ENCODE results near the gene SETDB2.

SETDB2 gene

DNA sequence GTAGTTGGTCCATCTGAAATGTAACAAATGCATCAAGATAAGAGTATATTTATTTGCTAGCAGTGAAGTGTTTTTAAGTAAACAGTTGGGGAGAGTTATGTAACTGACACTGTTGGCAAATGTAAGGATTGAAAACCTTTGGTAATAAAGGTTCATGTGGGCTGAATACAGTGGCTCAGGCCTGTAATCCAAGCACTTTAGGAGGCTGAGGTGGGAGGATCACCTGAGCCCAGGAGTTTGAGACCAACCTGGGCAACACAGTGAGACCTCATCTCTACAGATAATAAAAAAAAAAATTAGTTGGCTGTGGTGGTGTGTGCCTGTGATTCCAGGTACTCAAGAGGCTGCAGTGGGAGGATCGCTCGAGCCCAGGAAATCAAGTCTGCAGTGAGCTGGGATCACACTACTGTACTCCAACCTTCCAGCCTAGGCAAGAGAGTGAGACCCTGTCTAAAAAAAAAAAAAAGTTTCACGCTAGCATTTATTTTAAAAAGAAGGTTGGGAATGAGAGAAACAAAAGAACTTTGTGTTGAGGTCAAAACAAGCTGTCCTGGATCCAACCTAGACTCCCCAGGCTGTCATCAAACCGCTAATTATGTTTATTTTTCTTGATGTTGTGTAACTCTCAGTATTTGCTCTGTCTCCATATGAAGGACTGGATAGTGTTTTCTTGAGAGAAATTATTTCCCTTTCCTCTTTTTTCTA, 20.7 kb downstream of the SETDB2 start:
- no peak for DNase-seq (ENCODE audit: low read depth in 1 of 2, low spot score in 1 of 2)

DNA sequence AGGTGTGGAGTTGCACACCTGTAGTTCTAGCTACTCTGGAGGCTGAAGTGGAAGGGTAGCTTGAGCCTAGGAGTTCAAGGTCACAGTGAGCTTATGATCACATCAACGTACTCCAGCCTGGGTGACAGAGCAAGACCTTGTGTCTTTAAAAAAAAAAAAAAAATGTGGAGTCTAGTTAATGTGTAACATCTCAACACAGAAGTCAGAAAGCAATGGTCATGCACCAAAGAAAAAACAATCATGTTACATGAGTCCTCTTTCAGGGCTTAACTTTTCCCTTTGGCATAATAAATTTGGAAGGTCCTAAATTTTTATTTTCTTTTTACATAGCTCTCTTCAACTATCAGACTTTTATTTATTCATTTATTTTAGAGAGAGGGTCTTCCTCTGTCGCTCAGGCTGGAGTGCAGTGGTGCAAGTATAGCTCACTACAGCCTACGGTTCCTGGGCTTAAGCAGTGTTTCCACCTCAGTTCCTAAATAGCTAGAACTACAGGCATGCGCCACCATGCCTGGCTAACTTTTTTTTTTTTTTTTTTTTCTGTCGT, 22.3 kb downstream of the SETDB2 start:
- no peak for DNase-seq (ENCODE audit: low read depth in 1 of 2, low spot score in 1 of 2)

DNA sequence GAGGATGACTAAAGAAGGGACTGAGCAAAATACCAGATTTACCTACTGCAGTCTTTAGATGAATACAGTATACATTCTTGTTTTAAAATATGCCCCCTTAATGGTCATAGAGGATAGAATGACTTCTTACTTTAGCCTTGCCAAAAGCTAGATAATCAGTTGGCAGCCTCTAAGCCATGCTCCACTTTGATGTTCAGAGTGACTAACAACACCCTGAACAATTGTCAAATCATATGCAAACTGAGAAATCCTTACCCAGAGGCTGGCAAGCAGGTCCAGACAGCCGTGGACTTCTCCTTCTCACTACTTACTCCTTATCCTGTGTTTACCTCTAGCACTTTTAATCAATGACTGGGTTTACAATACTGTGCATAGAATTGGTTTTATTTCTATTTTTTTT, 28.1 kb downstream of the SETDB2 start:
- DNase-seq (ENCODE audit: low read depth in 1 of 2, low spot score in 1 of 2): no peak

DNA sequence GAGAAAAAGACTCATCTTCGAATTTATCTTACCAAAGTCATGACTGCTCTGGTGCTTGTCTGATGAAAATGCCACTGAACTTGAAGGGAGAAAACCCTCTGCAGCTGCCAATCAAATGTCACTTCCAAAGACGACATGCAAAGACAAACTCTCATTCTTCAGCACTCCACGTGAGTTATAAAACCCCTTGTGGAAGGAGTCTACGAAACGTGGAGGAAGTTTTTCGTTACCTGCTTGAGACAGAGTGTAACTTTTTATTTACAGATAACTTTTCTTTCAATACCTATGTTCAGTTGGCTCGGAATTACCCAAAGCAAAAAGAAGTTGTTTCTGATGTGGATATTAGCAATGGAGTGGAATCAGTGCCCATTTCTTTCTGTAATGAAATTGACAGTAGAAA, 32.5 kb downstream of the SETDB2 start:
- DNase-seq (ENCODE audit: low read depth in 1 of 2, low spot score in 1 of 2): no peak

DNA sequence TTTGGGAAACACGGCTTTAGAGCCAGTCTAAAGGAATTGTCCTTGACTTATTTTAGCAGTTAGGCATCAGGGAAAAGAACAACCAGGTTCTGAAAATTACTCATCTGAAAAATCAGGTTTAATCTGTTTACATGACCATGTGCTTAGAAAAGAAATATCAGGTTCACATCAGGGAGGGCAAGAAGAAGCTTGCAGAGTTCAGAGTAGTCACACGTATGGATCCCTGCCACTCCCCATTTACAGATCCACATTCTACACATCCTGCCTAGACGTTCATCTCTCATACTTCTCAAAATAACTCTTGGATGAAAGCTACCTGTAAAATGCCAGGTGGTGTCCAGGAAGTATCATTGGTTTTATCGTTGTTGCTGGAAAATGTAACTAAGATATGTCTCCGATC, 37.7 kb downstream of the SETDB2 start:
- DNase-seq (ENCODE audit: low read depth in 1 of 2, low spot score in 1 of 2): no peak

DNA sequence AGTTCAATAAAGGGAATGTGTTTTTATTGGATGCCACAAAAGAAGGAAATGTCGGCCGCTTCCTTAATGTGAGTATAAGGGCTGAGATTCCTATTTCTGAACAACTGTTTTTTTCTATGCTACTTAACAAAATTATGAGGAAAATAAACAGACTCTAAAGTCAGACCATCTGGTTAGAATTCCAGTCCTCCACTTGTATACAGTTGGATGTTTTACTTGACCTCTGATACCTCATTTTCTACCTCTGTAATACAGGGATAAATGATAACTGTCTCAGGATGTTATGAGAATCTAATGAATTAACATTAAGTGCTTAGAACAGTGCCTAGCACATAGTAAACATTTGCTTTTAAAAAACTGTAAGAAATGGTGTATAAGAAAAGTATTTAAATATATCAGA, 44.5 kb downstream of the SETDB2 start:
- DNase-seq (ENCODE audit: low read depth in 1 of 2, low spot score in 1 of 2): no peak

DNA sequence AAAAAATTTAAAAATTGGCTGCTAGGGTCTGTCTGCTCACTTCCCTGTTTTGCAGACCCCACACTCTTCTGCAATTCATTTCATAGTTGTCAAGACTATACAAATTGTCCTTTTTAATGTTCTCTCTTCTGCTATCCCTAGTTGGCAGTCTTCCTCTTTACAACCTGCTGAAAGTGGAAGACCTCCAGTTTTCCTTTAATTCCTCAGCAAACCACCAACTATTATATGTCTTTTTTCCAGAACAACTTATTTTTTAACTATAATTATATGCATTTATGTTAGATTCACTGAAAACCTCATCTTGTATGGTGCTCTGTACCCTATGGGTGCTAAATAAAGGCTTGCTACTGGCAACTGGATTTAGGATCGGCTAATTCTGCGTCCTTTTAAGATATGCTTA, 50.6 kb downstream of the SETDB2 start:
- DNase-seq (ENCODE audit: low read depth in 1 of 2, low spot score in 1 of 2): no peak

DNA sequence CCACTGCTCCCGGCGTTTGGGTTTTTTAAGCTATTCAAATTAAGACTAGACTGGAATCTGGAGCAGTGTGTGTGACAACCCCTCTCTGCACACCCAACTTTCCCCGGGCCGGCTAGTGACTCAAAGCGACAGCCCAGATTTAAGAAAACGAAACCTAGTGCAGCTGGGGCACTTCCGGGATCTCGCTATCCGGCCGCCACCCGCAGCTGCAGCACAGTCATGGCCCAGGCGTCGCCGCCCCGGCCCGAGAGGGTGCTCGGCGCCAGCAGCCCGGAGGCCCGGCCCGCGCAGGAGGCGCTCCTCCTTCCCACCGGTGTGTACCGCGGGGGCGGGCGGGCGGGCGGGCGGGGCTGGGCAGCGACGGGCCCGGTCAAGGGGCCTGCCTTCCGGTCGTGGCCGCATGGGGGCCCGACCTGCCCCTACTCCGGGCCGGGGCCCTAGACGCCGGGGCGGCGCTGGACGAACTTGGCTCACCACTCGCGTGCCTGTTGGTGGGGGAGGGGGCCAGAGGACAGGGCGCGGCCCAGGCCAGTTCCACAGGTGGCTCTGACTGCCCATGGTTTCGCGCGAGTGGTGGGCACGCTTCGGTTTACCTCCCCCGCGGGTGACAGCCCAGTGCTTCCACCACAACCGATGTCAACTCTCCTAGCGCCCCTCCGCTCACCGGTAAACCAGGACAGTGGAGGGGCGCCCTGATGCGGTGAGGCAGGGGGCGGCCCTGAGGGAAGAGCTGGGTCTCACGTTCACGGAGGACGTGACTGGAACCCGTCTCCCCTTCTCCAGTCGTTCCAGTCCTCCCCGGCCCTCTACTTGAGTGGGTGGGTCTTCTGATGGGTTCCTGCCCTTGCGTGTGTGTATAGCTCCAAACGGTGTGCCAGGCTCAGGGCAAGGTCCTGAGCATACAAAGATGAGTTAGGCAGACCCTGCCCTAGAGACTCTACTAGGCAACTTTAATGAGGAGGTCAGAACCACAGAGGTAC, 52.0 kb downstream of the SETDB2 start, which contains the start of gene PHF11:
Gene PHF11 (plus strand): TSS at position 171 of the 980 bp plus-strand sequence. CDS start 49 bp downstream, at position 220.
- DNase-seq (ENCODE audit: low read depth in 1 of 2, low spot score in 1 of 2): peak; percentile 69 to 86

DNA sequence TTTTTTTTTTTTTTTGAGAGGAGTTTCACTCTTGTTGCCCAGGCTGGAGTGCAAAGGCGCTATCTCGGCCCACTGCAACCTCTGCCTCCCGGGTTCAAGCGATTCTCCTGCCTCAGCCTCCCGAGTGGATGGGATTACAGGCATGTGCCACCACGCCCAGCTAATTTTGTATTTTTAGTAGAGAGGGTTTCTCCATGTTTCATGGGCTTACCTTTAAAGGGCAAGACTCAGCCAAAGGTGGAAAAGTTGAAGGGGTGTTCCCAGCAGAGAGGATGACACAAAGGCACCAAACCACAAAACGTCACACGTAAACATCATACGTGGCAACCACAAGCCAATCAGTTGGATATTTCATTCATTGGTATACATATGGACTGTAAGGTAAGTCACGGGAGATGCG, 52.8 kb downstream of the SETDB2 start:
- DNase-seq (ENCODE audit: low read depth in 1 of 2, low spot score in 1 of 2): peak; percentile 12 to 49

DNA sequence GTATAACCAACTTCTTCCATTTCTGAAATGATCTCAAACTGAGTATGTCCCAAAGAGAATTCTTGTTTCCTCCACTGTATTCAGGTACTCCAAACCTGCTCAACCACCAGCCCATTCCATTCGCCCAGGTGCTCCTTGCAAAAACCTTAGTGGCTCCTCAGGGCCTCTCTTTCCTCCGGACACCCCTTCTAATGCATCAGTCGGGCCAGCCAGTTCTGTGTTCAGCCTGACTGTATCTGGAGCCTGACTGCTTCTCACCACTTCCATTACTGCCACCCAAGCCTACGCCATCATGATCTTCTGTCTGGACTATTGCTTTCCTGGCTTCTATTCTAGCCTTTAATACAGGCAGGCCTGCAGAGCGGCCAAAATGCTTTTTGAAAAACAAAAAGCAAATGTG, 53.2 kb downstream of the SETDB2 start:
- DNase-seq (ENCODE audit: low read depth in 1 of 2, low spot score in 1 of 2): no peak

DNA sequence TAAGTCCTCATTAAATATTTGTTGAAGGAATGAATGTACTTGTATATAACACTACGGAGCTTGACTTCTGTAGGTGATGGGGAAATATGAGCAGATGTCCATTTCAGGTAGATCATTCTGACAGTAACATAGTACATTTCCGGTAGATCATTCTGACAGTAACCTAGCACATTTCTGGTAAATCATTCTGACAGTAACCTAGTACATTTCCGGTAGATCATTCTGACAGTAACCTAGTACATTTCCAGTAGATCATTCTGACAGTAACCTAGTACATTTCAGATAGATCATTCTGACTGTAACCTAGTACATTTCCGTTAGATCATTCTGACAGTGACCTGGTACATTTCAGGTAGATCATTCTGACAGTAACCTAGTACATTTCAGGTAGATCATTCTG, 54.1 kb downstream of the SETDB2 start:
- no peak for DNase-seq (ENCODE audit: low read depth in 1 of 2, low spot score in 1 of 2)

DNA sequence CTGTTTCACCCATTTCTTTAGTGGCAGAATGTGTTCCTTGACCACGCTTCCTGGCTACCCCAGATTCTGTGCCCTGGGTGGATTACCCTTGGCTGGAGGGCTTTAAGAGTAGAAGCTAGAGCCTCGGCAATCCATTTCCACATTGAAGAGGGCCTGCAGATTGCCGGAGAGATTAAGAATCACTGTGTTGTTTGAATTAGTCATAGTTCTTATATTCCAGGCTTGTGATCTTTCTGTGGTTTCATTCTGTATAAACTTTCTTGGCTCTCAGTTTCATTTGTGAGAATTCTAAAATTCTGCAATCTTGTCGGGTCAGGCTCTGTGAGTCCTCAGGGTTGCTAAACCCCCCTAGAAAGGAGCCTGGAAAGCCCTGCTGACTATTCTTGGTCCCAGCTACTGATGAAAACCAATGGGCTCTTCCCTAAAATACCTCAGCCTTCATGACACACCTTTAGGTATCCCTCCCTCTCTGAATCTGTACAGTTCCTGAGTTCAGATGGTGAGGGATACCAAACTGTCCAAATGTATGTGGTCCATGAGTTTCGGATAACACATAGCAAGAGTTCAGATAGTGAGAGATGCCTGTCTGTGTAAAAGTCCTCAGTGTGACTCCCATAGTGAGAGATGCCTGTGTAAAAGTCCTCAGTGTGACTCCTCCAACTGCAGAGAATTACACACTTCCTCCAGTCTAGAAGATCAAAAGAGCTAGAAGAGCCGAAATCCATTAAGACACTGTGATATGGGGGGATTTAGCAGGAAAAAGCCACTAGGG, 56.0 kb downstream of the SETDB2 start:
- peak in 1 of 2 donors; percentile 4 for DNase-seq (ENCODE audit: low read depth in 1 of 2, low spot score in 1 of 2)

DNA sequence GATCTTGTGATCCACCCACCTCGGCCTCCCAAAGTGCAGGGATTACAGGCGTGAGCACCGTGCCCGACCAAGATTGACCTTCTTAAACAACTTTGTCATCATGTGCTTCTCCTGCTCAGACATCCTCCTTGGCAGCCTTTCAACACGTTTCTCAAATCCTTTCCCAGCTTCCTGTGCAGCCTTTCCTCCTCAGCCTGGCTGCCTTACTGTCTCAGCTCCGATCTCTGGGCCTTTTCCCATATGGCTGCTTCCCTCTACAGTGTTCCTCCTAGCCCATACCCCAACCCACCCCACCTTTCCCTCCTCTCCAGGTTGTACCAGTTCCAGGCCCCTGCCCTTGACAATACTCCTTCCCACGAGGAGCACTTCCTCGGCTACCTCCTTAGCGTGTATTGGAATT, 58.9 kb downstream of the SETDB2 start:
- no peak for DNase-seq (ENCODE audit: low read depth in 1 of 2, low spot score in 1 of 2)

DNA sequence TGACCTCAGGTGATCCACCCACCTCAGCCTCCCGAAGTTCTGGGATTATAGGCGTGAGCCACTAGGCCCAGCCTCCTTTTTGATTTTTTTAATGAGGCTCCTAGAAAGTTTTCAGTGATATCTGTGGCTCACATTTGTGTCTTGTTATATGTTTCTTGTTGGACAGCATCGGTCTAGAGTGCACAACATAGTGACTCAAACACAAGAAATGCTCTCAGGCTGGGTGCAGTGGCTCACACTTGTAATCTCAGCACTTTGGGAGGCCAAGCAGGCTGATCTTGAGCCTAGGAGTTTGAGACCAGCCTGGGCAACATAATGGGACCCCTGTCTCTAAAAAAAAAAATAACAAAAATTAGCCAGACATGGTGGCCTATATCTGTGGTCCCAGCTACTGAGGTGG, 59.9 kb downstream of the SETDB2 start:
- no peak for DNase-seq (ENCODE audit: low read depth in 1 of 2, low spot score in 1 of 2)

DNA sequence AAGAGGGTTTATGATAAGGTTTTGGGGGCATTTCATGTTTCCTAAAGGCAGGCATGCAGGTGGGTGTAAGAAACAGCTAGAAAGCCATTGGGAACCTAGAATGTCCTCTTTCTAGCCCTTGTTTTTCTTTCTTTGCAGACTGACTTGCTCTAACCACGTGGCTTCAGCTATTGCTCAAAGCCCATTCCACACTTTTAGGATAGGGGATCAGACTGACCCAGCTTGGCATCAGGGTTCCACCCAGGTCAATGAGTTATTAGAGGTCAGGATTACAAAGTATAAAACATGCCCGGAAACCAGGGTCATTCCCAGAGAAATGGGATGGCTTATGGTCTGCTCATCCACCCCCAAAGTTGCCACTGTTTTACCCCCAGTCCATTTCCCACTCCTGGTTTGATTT, 68.5 kb downstream of the SETDB2 start:
- DNase-seq (ENCODE audit: low read depth in 1 of 2, low spot score in 1 of 2): no peak

DNA sequence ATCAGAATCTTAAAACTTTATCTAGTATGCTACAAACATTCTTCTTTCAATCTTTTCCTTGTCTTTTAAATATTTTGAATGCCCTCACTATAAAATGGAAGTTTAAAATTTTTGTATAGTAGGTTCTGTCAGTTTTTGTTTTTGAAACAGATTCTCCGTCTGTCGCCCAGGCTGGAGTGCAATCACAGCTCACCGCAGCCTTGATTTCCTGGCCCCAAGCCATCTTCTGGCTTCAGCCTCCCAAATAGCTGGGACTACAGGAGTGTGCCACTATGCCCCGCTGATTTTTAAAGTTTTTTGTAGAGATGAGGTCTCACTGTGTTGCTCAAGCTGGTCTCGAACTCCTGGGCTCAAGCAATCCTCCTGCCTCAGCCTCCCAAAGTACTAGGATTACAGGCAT, 72.4 kb downstream of the SETDB2 start:
- no peak for DNase-seq (ENCODE audit: low read depth in 1 of 2, low spot score in 1 of 2)

DNA sequence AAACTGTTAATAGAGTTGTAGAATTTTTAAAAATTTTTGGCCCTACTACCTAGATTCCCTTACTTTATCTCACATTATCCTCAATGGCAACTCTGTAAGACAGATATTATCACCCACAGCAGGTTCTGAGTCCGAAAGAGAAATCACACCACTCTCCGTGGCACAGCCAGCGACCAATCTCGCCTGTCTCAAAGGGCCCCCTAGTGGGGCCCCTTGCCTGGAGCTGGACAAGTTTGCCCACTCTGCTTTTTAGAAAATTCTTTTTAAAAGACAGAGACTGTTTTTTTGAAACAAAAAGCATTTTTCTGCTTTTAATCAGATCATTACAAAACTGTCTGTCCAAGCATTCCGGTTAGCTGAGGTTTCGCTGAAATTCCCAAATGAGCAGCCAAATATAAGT, 73.4 kb downstream of the SETDB2 start:
- no peak for DNase-seq (ENCODE audit: low read depth in 1 of 2, low spot score in 1 of 2)

DNA sequence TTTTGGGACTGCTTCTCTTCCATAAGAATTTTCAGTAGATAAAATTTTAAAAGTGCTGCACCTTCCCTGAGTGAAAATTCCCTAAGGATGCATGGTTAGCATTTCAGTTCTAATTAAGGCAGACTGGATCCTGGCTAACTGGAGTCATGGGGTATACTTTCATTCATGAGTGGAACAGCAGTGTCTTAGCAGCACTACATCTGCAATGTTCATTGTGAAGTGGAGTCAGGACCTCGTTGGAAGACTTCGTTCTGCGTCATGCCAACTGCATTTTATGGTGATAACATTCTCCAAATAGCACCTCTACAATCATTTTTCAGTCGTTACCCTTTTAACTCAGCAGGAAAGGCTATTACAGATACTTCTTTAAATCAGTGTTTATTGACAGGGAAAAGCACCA, 77.2 kb downstream of the SETDB2 start:
- DNase-seq (ENCODE audit: low read depth in 1 of 2, low spot score in 1 of 2): no peak

DNA sequence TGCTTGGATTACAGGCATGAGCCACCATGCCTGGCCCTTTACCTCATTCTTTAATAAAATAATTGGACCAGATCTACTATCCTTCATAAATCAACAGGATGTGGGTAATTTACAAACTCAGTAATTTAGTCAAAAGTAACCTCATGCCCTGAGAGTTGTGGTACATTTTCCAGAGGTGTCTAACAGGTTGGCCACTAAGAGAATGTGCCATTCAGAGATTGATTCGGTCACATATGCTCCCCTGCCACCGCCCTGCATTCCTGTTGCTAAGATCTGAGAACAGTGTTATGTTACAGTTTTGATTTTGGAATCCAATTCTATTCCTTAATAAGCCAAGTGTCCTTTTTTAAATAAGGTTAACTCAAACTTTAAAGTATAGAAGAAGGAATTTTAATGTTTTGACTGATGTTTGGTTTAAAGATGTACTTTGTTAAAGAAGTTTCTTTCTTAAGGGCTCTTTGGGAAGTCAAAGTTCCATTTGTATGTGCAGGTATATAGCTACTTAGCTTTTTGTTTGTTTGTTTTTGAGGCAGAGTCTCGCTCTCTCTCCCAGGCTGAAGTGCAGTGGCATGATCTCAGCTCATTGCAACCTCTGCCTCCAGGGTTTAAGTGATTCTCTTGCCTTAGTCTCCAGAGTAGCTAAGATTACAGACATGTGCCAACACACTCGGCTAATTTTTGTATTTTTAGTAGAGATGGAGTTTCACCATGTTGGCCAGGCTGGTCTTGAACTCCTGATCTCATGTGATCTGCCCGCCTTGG, 80.8 kb downstream of the SETDB2 start:
- DNase-seq (ENCODE audit: low read depth in 1 of 2, low spot score in 1 of 2): no peak

DNA sequence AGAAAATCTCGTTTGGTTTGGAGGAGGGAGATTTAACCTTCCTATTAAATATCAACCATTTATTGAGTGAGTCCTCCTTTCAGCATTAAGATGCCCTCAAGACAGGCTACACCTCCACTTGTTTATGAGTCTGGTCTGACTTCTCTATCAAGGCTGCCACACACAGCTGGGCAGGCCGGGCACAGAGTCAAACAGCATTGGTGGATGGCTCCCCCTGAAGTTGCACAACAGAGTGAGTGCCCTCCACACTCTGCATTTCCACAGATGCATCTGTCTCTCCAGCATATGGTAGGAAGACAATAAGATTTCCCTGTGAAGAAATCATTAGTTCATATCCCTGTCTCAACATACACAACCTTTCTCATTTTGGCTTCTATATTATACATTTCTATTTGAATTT, 83.0 kb downstream of the SETDB2 start:
- DNase-seq (ENCODE audit: low read depth in 1 of 2, low spot score in 1 of 2): no peak

DNA sequence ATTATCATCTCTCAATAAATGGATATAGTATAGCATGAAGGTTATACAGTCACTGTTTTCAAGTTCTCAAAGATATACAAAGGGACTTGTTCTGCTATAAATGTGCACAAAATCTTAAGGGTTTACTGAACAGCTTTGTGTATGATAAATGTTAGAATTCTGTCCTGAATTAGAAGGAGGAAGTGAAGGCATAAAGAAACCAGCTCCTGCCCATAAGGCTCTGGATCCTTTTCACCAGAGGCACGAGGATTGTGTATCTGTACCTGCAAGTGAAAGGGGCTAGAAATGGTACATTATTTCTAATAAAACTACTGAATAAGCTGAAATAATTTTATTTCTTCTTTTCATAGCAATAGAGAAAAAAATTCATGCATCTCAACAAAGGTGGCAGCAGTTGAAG, 84.1 kb downstream of the SETDB2 start:
- DNase-seq (ENCODE audit: low read depth in 1 of 2, low spot score in 1 of 2): no peak
